Stimulated activated naive CD8-positive, alpha-beta T cell treated with anti-CD3 and anti-CD28 coated beads, Interleukin-15, amount 100 ng/mL, for 72 hours (primary cell): ENCODE measurements around the gene SUMO2.
A peak's percentile ranks its signal among the peaks of the same experiment; 100 is the strongest.
"Not testable (repeated sequence)": the region's sequence is repeated elsewhere in the genome, so short reads cannot be mapped to it uniquely, and the experiment has no call there.

ENCODE experiments used
- ATAC-seq: fragments of 150-1000 bp; cut with Tn5 transposase; 2 replicates; pipeline ENCODE4 v1.10.0; 2021; ENCODE audit warnings: mild to moderate bottlenecking, moderate library complexity
- DNase-seq, 2 donors: peaks; one replicate each; pipeline ENCODE4 v3.0.0; 2021 to 2022
- H3K27ac Mint-ChIP-seq, 2 donors: one replicate each; pipeline ENCODE4 v1.8.0; 2022; ENCODE audit warnings: mild to moderate bottlenecking in 2 of 2, mixed read lengths in 2 of 2, moderate library complexity in 2 of 2
- H3K27me3 Mint-ChIP-seq: one replicate; pipeline ENCODE4 v1.8.0; 2022; ENCODE audit warnings: mixed read lengths
- H3K4me1 Mint-ChIP-seq: one replicate; pipeline ENCODE4 v1.8.0; 2022; ENCODE audit warnings: mild to moderate bottlenecking, mixed read lengths
- H3K4me3 Mint-ChIP-seq, 2 donors: one replicate each; pipeline ENCODE4 v1.8.0; 2022; ENCODE audit warnings: mild to moderate bottlenecking in 2 of 2, mixed read lengths in 2 of 2, moderate library complexity in 1 of 2
- H3K9me3 Mint-ChIP-seq, 2 donors: one replicate each; pipeline ENCODE4 v1.8.0; 2022; ENCODE audit warnings: mixed read lengths in 2 of 2

SUMO2 gene

GRCh38 chr17:75199886-75200618, 17.3 kb upstream of the SUMO2 start:
- no peak overlapping the region for H3K4me3 Mint-ChIP-seq
- no peaks in the 10 kb centered on the region for H3K9me3 Mint-ChIP-seq
- no peak for ATAC-seq
- no peaks in the 10 kb centered on the region for H3K27me3 Mint-ChIP-seq
- peaks cover 16% of the 10 kb centered on the region for H3K4me1 Mint-ChIP-seq
- H3K27ac Mint-ChIP-seq: no peak overlapping the region
- DNase-seq: no peak

- H3K9me3 Mint-ChIP-seq: no peaks in the 10 kb centered on the region
- H3K27me3 Mint-ChIP-seq: no peaks in the 10 kb centered on the region
- ATAC-seq (no peak), DNase-seq (no peak)
- H3K4me1 Mint-ChIP-seq: no peaks in the 10 kb centered on the region
- no peak overlapping the region for H3K4me3 Mint-ChIP-seq
- peak overlapping the region; percentile 27 to 52 for H3K27ac Mint-ChIP-seq
Observed at GRCh38 chr17:75194879-75195278, 12.1 kb upstream of the SUMO2 start.

- DNase-seq (no peak), ATAC-seq (no peak)
Observed at GRCh38 chr17:75191584-75191983, 8.8 kb upstream of the SUMO2 start.

GRCh38 chr17:75188614-75189013, 5.9 kb upstream of the SUMO2 start:
- DNase-seq (no peak), ATAC-seq (no peak)
- peaks cover 24% of the 10 kb centered on the region for H3K4me1 Mint-ChIP-seq
- peak overlapping the region in 1 of 2 donors; percentile 19 for H3K27ac Mint-ChIP-seq
- H3K9me3 Mint-ChIP-seq: no peaks in the 10 kb centered on the region
- peak overlapping the region in 1 of 2 donors; percentile 74 for H3K4me3 Mint-ChIP-seq
- H3K27me3 Mint-ChIP-seq: no peaks in the 10 kb centered on the region

More at GRCh38 chr17:75191584-75191983, 8.8 kb upstream of the SUMO2 start:
- Mint-ChIP-seq H3K27me3 (no peaks in the 10 kb centered on the region), H3K4me1 (peaks cover 13% of the 10 kb centered on the region), H3K4me3 (no peak overlapping the region), H3K9me3 (no peaks in the 10 kb centered on the region), H3K27ac (no peak overlapping the region)

GRCh38 chr17:75183999-75184884, 1.5 kb upstream of the SUMO2 start:
- Mint-ChIP-seq H3K9me3 (no peaks in the 10 kb centered on the region), H3K4me3 (peak overlapping the region; percentile 83 to 94), H3K27ac (peak overlapping the region; percentile 80 to 81), H3K27me3 (no peaks in the 10 kb centered on the region), H3K4me1 (peaks cover 42% of the 10 kb centered on the region)
- DNase-seq (no peak), ATAC-seq (no peak)

GRCh38 chr17:75182319-75182568, 515 bp downstream of the SUMO2 start:
- Mint-ChIP-seq H3K9me3 (no peaks in the 10 kb centered on the region), H3K27ac (peak overlapping the region; percentile 83 to 85), H3K27me3 (no peaks in the 10 kb centered on the region), H3K4me3 (peak overlapping the region; percentile 89 to 94), H3K4me1 (peaks cover 44% of the 10 kb centered on the region)
- DNase-seq (no peak), ATAC-seq (peak; percentile 14)

GRCh38 chr17:75181608-75182318, 996 bp downstream of the SUMO2 start:
- Mint-ChIP-seq H3K4me1 (peaks cover 45% of the 10 kb centered on the region), H3K9me3 (no peaks in the 10 kb centered on the region), H3K27ac (peak overlapping the region; percentile 83 to 85), H3K4me3 (peak overlapping the region; percentile 89 to 94), H3K27me3 (no peaks in the 10 kb centered on the region)
- ATAC-seq (peak; percentile 15), DNase-seq (peak; percentile 36 to 40)

- ATAC-seq (no peak), DNase-seq (no peak)
- peaks cover 50% of the 10 kb centered on the region for H3K4me1 Mint-ChIP-seq
- peak overlapping the region; percentile 89 to 94 for H3K4me3 Mint-ChIP-seq
- H3K27ac Mint-ChIP-seq: peak overlapping the region; percentile 80 to 88
- H3K9me3 Mint-ChIP-seq: no peaks in the 10 kb centered on the region
- no peaks in the 10 kb centered on the region for H3K27me3 Mint-ChIP-seq
Observed at GRCh38 chr17:75181110-75181509, 1.6 kb downstream of the SUMO2 start.

- Mint-ChIP-seq H3K27ac (peak overlapping the region in 1 of 2 donors; percentile 82), H3K27me3 (no peaks in the 10 kb centered on the region), H3K9me3 (no peaks in the 10 kb centered on the region), H3K4me1 (peaks cover 43% of the 10 kb centered on the region), H3K4me3 (no peak overlapping the region)
- ATAC-seq (no peak), DNase-seq (no peak)
Observed at GRCh38 chr17:75178453-75178852, 4.3 kb downstream of the SUMO2 start.

GRCh38 chr17:75176625-75177024, 6.1 kb downstream of the SUMO2 start:
- no peak for ATAC-seq
- H3K27me3 Mint-ChIP-seq: no peaks in the 10 kb centered on the region
- peak overlapping the region in 1 of 2 donors; percentile 74 for H3K27ac Mint-ChIP-seq
- peaks cover 53% of the 10 kb centered on the region for H3K4me1 Mint-ChIP-seq
- DNase-seq: no peak
- no peaks in the 10 kb centered on the region for H3K9me3 Mint-ChIP-seq
- H3K4me3 Mint-ChIP-seq: no peak overlapping the region

- H3K4me1 Mint-ChIP-seq: peaks cover 39% of the 10 kb centered on the region
- no peak overlapping the region for H3K27ac Mint-ChIP-seq
- no peak for DNase-seq
- no peak overlapping the region for H3K4me3 Mint-ChIP-seq
- ATAC-seq: no peak
- H3K9me3 Mint-ChIP-seq: no peaks in the 10 kb centered on the region
- no peaks in the 10 kb centered on the region for H3K27me3 Mint-ChIP-seq
Observed at GRCh38 chr17:75174996-75175395, 7.8 kb downstream of the SUMO2 start.

- ATAC-seq (no peak), DNase-seq (no peak)
- Mint-ChIP-seq H3K4me3 (no peak overlapping the region), H3K9me3 (no peaks in the 10 kb centered on the region), H3K27ac (no peak overlapping the region), H3K27me3 (no peaks in the 10 kb centered on the region), H3K4me1 (peaks cover 28% of the 10 kb centered on the region)
Observed at GRCh38 chr17:75173526-75173925, 9.2 kb downstream of the SUMO2 start.

GRCh38 chr17:75168998-75169397, 13.8 kb downstream of the SUMO2 start:
- DNase-seq: no peak
- no peak for ATAC-seq
- no peaks in the 10 kb centered on the region for H3K27me3 Mint-ChIP-seq
- peaks cover 20% of the 10 kb centered on the region for H3K4me1 Mint-ChIP-seq
- no peaks in the 10 kb centered on the region for H3K9me3 Mint-ChIP-seq
- no peak overlapping the region for H3K4me3 Mint-ChIP-seq
- H3K27ac Mint-ChIP-seq: no peak overlapping the region

GRCh38 chr17:75164606-75165005, 18.2 kb downstream of the SUMO2 start:
- H3K9me3 Mint-ChIP-seq, DNase-seq, ATAC-seq, H3K4me3 Mint-ChIP-seq, H3K27me3 Mint-ChIP-seq, H3K4me1 Mint-ChIP-seq: not testable (repeated sequence)
- peak overlapping the region in 1 of 2 donors; percentile 63 for H3K27ac Mint-ChIP-seq

GRCh38 chr17:75163074-75163473, 19.7 kb downstream of the SUMO2 start:
- H3K27me3 Mint-ChIP-seq: no peaks in the 10 kb centered on the region
- H3K4me1 Mint-ChIP-seq: no peaks in the 10 kb centered on the region
- H3K27ac Mint-ChIP-seq: no peak overlapping the region
- no peak for ATAC-seq
- no peak overlapping the region for H3K4me3 Mint-ChIP-seq
- DNase-seq: no peak
- H3K9me3 Mint-ChIP-seq: no peaks in the 10 kb centered on the region

GRCh38 chr17:75160211-75160610, 22.5 kb downstream of the SUMO2 start:
- ATAC-seq (no peak), DNase-seq (no peak)
- Mint-ChIP-seq H3K4me1 (peaks cover 12% of the 10 kb centered on the region), H3K4me3 (no peak overlapping the region), H3K27ac (no peak overlapping the region), H3K27me3 (no peaks in the 10 kb centered on the region), H3K9me3 (no peaks in the 10 kb centered on the region)
